Pancreas (tissue), 10 donors: ENCODE measurements around the gene LHFPL3. TPM values are rescaled to one million over a fixed set of nuclear protein-coding genes. Genes with fewer than 3 reads are reported as not detected.

Source experiments
- ATAC-seq, 4 donors: fragments of 200-7000 bp; cut with Tn5 transposase; one replicate each; pipeline versions ENCODE4 v1.8.0 to v1.9.1; 2020; ENCODE audit warnings: mild to moderate bottlenecking in 4 of 4, moderate library complexity in 4 of 4
- DNase-seq, 6 donors: peaks; one replicate each; pipeline ENCODE4 v3.0.0-alpha.2; 2020
- FAIRE-seq: peaks from 2 replicates; lab custom pipeline; 2012; peaks lifted over from hg19 to GRCh38; lab: Jason Lieb, UNC
- H3K27ac ChIP-seq, 4 donors: fragments of 200-600 bp; sonication (generic); 1 replicate in 3 of 4; 2 replicates in 1 of 4; pipeline versions ENCODE4 v1.5.0 to v1.8.0; 2020
- H3K27me3 ChIP-seq, 4 donors: fragments of 200-600 bp; one replicate each; pipeline ENCODE4 v1.8.0; 2021
- H3K36me3 ChIP-seq, 3 donors: fragments of 200-600 bp; sonication (generic) in 1 of 3; one replicate each; pipeline versions ENCODE4 v1.5.0 to v1.8.0; 2020 to 2021
- H3K4me1 ChIP-seq, 3 donors: fragments of 200-600 bp; one replicate each; pipeline ENCODE4 v1.8.0; 2021
- H3K4me3 ChIP-seq, 4 donors: fragments of 200-600 bp; sonication (generic) in 2 of 4; one replicate each; pipeline versions ENCODE4 v1.5.0 to v1.8.0; 2020 to 2021
- H3K9me3 ChIP-seq, 4 donors: fragments of 200-600 bp; one replicate each; pipeline ENCODE4 v1.8.0; 2021
- CTCF ChIP-seq, 4 donors: fragments of 200-600 bp; sonication (generic) in 3 of 4; IDR thresholded peaks; one replicate each; pipeline versions ENCODE4 v1.5.0 to v1.8.0; 2021; ENCODE audit warnings: antibody characterized with exemption in 4 of 4
- WGBS, 2 donors: extraction: QIAGEN DNeasy Blood & Tissue Kit; methylation state at CpG; one replicate each; pipeline ENCODE4 v1.1.7; 2013; 5-methylcytosine and 5-hydroxymethylcytosine counted together
- intact Hi-C, 3 donors: fragments of 100-400 bp; cut with DNase I; formaldehyde crosslinking; loops; one replicate each; pipeline versions ENCODE4 v1.11.1 to v1.14.2; 2022
- polyA plus RNA-seq, 2 donors: library from polyadenylated mRNA; stranded (reverse); fragments of 200-250 nt; gene quantifications; one replicate each; pipeline ENCODE4 v1.2.3, GENCODE V29; 2013
- total RNA-seq, 6 donors: library from RNA; stranded (reverse); fragmentation: NEBNext Ultra II Directional in 4 of 6; extraction: Animal tissue kit (Norgen Biotek cat#: 25700) in 4 of 6; gene quantifications; one replicate each; pipeline versions ENCODE4 v1.2.1 to v1.2.4, GENCODE V29; 2021 to 2023
- donor health status: healthy with polysubstance abuse.
- donor health status: DM: no; HTN: no; CAD: no; lungs with moderate emphysema.
- donor health status: DM: no; HTN: no; CAD: no.
- donor health status: control.
- donor health status: control.
- donor health status: Bipolar disorder and iron deficiency.
- donor health status: DM: yes; HTN: yes; CAD: no.
- donor health status: DM: no; HTN: no; CAD: no.
- donor health status: DM: no; HTN: no; CAD: no.
- donor health status: DM: yes; HTN: yes; CAD: no.

Gene LHFPL3
- total and polyA plus RNA-seq, 8 donors, result not detected

DNA sequence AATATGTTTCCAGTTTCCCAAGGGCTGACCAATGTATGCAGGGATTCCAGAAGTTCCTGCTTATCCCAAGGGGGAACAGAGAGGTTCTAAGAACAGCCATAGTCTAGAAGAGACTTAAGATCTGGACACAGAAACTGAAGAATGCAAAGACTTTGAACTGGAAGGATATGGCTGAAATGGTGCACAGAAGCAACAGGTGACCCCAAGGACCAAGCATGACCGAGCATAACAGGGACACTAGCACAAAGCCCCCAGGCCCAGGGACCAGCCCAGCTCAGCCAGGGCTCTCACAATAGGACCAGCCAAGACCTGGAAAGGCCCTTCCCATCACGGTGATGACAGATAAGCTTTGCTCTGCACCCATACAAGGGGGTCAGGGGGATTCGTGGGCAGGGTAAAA is 472.6 kb downstream of the LHFPL3 start:
- no peaks in the 10 kb centered on the region for H3K9me3 ChIP-seq
- FAIRE-seq (no peak), DNase-seq (no peak), ATAC-seq (no peak)
- no peak overlapping the region for H3K27ac ChIP-seq
- no peak for TF ChIP-seq CTCF (IDR thresholded peaks at IDR 0.05)
- WGBS, 2 donors, result 59 to 62% methylated on average over 3 of the region's 3 CpGs
- H3K4me1 ChIP-seq, result no peaks in the 10 kb centered on the region
- no peak overlapping the region for H3K4me3 ChIP-seq
- H3K27me3 ChIP-seq, result no peaks in the 10 kb centered on the region
- H3K36me3 ChIP-seq, result no peaks in the 10 kb centered on the region
- intact Hi-C loops, result no loop called here

DNA sequence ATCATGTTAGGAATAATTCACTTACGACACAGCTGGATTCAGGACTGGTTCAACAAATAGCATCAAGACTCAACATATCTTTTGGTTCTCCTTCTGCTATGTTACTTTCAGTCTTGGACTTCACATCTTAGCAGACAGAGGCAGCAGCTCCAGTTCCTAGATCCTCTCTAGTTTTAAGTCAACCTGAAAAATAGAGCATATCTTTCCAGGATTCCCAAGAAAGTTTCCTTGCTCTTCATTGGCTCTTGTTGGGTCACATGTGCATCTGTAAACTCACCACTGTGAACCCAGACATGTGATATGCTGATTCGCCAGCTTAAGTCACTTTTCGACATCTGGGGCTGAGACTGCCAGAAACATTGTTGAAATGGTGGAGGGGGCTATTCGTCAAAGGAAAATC is 475.5 kb downstream of the LHFPL3 start:
- Histone ChIP-seq H3K4me1 (no peaks in the 10 kb centered on the region), H3K9me3 (no peaks in the 10 kb centered on the region), H3K36me3 (no peaks in the 10 kb centered on the region), H3K27ac (no peak overlapping the region), H3K27me3 (no peaks in the 10 kb centered on the region), H3K4me3 (no peak overlapping the region)
- WGBS, 2 donors, result 66 to 77% methylated on average over 4 of the region's 4 CpGs
- no peak for FAIRE-seq
- intact Hi-C loops, result no loop called here
- TF ChIP-seq CTCF (IDR thresholded peaks at IDR 0.05), result no peak
- no peak for ATAC-seq
- DNase-seq, result no peak

GRCh38 chr7:104804696-104805095 is 476.3 kb downstream of the LHFPL3 start:
- no peak for TF ChIP-seq CTCF (IDR thresholded peaks at IDR 0.05)
- no peak for ATAC-seq
- H3K9me3 ChIP-seq, result no peaks in the 10 kb centered on the region
- 63 to 67% methylated on average over 2 of the region's 2 CpGs for WGBS, 2 donors
- no peak for DNase-seq
- no peaks in the 10 kb centered on the region for H3K4me1 ChIP-seq
- H3K27ac ChIP-seq, result no peak overlapping the region
- no peaks in the 10 kb centered on the region for H3K36me3 ChIP-seq
- no peak for FAIRE-seq
- intact Hi-C loops, result no loop called here
- H3K27me3 ChIP-seq, result no peaks in the 10 kb centered on the region
- no peak overlapping the region for H3K4me3 ChIP-seq

- FAIRE-seq, result no peak
- TF ChIP-seq CTCF (IDR thresholded peaks at IDR 0.05), result no peak
- intact Hi-C loops, result no loop called here
- Histone ChIP-seq H3K4me3 (no peak overlapping the region), H3K27me3 (no peaks in the 10 kb centered on the region), H3K9me3 (no peaks in the 10 kb centered on the region), H3K4me1 (no peaks in the 10 kb centered on the region), H3K36me3 (no peaks in the 10 kb centered on the region), H3K27ac (no peak overlapping the region)
- DNase-seq, result no peak
- ATAC-seq, result no peak
- WGBS, 2 donors, result 63 to 66% methylated on average over 8 of the region's 8 CpGs
Observed at GRCh38 chr7:104805449-104806317, 477.3 kb downstream of the LHFPL3 start.

GRCh38 chr7:104807671-104808070 is 479.3 kb downstream of the LHFPL3 start:
- Histone ChIP-seq H3K4me3 (no peak overlapping the region), H3K9me3 (no peaks in the 10 kb centered on the region), H3K4me1 (no peaks in the 10 kb centered on the region), H3K27ac (no peak overlapping the region), H3K36me3 (no peaks in the 10 kb centered on the region), H3K27me3 (no peaks in the 10 kb centered on the region)
- no peak for TF ChIP-seq CTCF (IDR thresholded peaks at IDR 0.05)
- intact Hi-C loops, result no loop called here
- FAIRE-seq (no peak), DNase-seq (no peak), ATAC-seq (no peak)
- 37 to 48% methylated on average over 6 of the region's 6 CpGs for WGBS, 2 donors
